Colonic mucosa (tissue), 4 donors: ENCODE data around the gene FCGR1A. TPM values are rescaled to one million over a fixed set of nuclear protein-coding genes. Genes with fewer than 3 reads are reported as not detected.
"Not testable (repeated sequence)": the region's sequence is repeated elsewhere in the genome, so short reads cannot be mapped to it uniquely, and the experiment has no call there.

Experiments used
- DNase-seq: peaks from one replicate; pipeline ENCODE4 v3.0.0-alpha.2; 2020
- H3K27ac ChIP-seq: fragments of 200-600 bp; one replicate; pipeline ENCODE4 v1.8.0; 2021
- H3K27me3 ChIP-seq: fragments of 200-600 bp; one replicate; pipeline ENCODE4 v1.8.0; 2021
- H3K36me3 ChIP-seq: fragments of 200-600 bp; one replicate; pipeline ENCODE4 v1.8.0; 2021
- H3K4me1 ChIP-seq: fragments of 200-600 bp; one replicate; pipeline ENCODE4 v1.8.0; 2021; ENCODE audit warnings: mild to moderate bottlenecking
- H3K4me3 ChIP-seq: fragments of 200-600 bp; one replicate; pipeline ENCODE4 v1.8.0; 2021
- H3K9ac ChIP-seq, 2 donors: one replicate each; pipeline ENCODE4 v1.7.0; 2013; ENCODE audit warnings: control low read depth in 2 of 2, low read depth in 2 of 2, low read length in 2 of 2
- H3K9me3 ChIP-seq: fragments of 200-600 bp; one replicate; pipeline ENCODE4 v1.8.0; 2021
- intact Hi-C: fragments of 100-400 bp; cut with DNase I; formaldehyde crosslinking; loops from one replicate; pipeline ENCODE4 v1.14.1; 2022
- total RNA-seq, 2 donors: library from RNA; stranded (reverse); fragmentation: NEBNext Ultra II Directional in 1 of 2; extraction: Animal tissue kit (Norgen Biotek cat#: 25700) in 1 of 2; gene quantifications; one replicate each; pipeline ENCODE4 v1.2.1, GENCODE V29; 2021
- donor health status: healthy.
- donor health status: DM: no; HTN: no; CAD: no.
- donor health status: DM: no; HTN: no; CAD: no.

FCGR1A gene
- total RNA-seq, 2 donors from 2014 or later: 1.1 to 2.7 TPM

- H3K9me3 ChIP-seq, H3K27me3 ChIP-seq, H3K36me3 ChIP-seq, H3K9ac ChIP-seq, intact Hi-C loops, DNase-seq, H3K27ac ChIP-seq, H3K4me1 ChIP-seq, H3K4me3 ChIP-seq: not testable (repeated sequence)
Measured at GRCh38 chr1:149762294-149762693, 20.2 kb upstream of the FCGR1A start.

- H3K27ac ChIP-seq, H3K9ac ChIP-seq, DNase-seq, H3K36me3 ChIP-seq, H3K4me3 ChIP-seq, intact Hi-C loops, H3K4me1 ChIP-seq, H3K27me3 ChIP-seq, H3K9me3 ChIP-seq: not testable (repeated sequence)
Measured at GRCh38 chr1:149764087-149764800, 18.2 kb upstream of the FCGR1A start.

GRCh38 chr1:149766241-149766640, 16.3 kb upstream of the FCGR1A start:
- H3K27me3 ChIP-seq, H3K4me3 ChIP-seq, H3K9ac ChIP-seq, H3K4me1 ChIP-seq, H3K9me3 ChIP-seq, H3K36me3 ChIP-seq, intact Hi-C loops, DNase-seq, H3K27ac ChIP-seq: not testable (repeated sequence)

GRCh38 chr1:149769216-149769615, 13.3 kb upstream of the FCGR1A start:
- H3K4me1 ChIP-seq, H3K27ac ChIP-seq, H3K9ac ChIP-seq, intact Hi-C loops, H3K4me3 ChIP-seq, H3K27me3 ChIP-seq, H3K36me3 ChIP-seq, H3K9me3 ChIP-seq, DNase-seq: not testable (repeated sequence)

GRCh38 chr1:149770661-149771060, 11.8 kb upstream of the FCGR1A start:
- H3K9me3 ChIP-seq, H3K36me3 ChIP-seq, H3K27ac ChIP-seq, intact Hi-C loops, H3K4me1 ChIP-seq, DNase-seq, H3K9ac ChIP-seq, H3K4me3 ChIP-seq, H3K27me3 ChIP-seq: not testable (repeated sequence)

- H3K27me3 ChIP-seq, intact Hi-C loops, DNase-seq, H3K9me3 ChIP-seq, H3K27ac ChIP-seq, H3K9ac ChIP-seq, H3K36me3 ChIP-seq, H3K4me3 ChIP-seq, H3K4me1 ChIP-seq: not testable (repeated sequence)
Measured at GRCh38 chr1:149771653-149772425, 10.7 kb upstream of the FCGR1A start.

- intact Hi-C loops: not testable (repeated sequence)
Measured at GRCh38 chr1:149775510-149776147, 6.9 kb upstream of the FCGR1A start.

GRCh38 chr1:149777084-149777483, 5.4 kb upstream of the FCGR1A start:
- H3K27ac ChIP-seq, H3K36me3 ChIP-seq, DNase-seq, intact Hi-C loops, H3K9me3 ChIP-seq, H3K4me3 ChIP-seq, H3K9ac ChIP-seq, H3K27me3 ChIP-seq, H3K4me1 ChIP-seq: not testable (repeated sequence)

More at GRCh38 chr1:149775510-149776147, 6.9 kb upstream of the FCGR1A start:
- not testable (repeated sequence) for H3K9me3 ChIP-seq, H3K27me3 ChIP-seq, H3K4me3 ChIP-seq, H3K27ac ChIP-seq, H3K9ac ChIP-seq, H3K4me1 ChIP-seq, DNase-seq, H3K36me3 ChIP-seq

- H3K4me1 ChIP-seq, H3K9me3 ChIP-seq, H3K27me3 ChIP-seq, H3K27ac ChIP-seq, DNase-seq, intact Hi-C loops, H3K9ac ChIP-seq, H3K36me3 ChIP-seq, H3K4me3 ChIP-seq: not testable (repeated sequence)
Measured at GRCh38 chr1:149778313-149778712, 4.2 kb upstream of the FCGR1A start.

GRCh38 chr1:149781413-149781984, 995 bp upstream of the FCGR1A start:
- H3K27ac ChIP-seq, H3K9ac ChIP-seq, H3K9me3 ChIP-seq, H3K27me3 ChIP-seq, DNase-seq, H3K36me3 ChIP-seq, H3K4me1 ChIP-seq, intact Hi-C loops, H3K4me3 ChIP-seq: not testable (repeated sequence)

- H3K27me3 ChIP-seq, DNase-seq, H3K9me3 ChIP-seq, H3K9ac ChIP-seq, intact Hi-C loops, H3K36me3 ChIP-seq, H3K27ac ChIP-seq, H3K4me1 ChIP-seq, H3K4me3 ChIP-seq: not testable (repeated sequence)
Measured at GRCh38 chr1:149783289-149783688, 795 bp downstream of the FCGR1A start.

- H3K9ac ChIP-seq, H3K36me3 ChIP-seq, DNase-seq, H3K4me3 ChIP-seq, intact Hi-C loops, H3K27me3 ChIP-seq, H3K27ac ChIP-seq, H3K4me1 ChIP-seq, H3K9me3 ChIP-seq: not testable (repeated sequence)
Measured at GRCh38 chr1:149783868-149784267, 1.4 kb downstream of the FCGR1A start.
